Inflammatory macrophage treated with lipopolysaccharide for 4 hours (primary cell): ENCODE measurements around the gene FBP2.
"Not testable (repeated sequence)": the region's sequence is repeated elsewhere in the genome, so short reads cannot be mapped to it uniquely, and the experiment has no call there.

Experiments
- DNase-seq: peaks from one replicate; pipeline ENCODE4 v3.0.0-alpha.2; 2020

Gene FBP2

GRCh38 chr9:94554439-94555331 lies 38.9 kb downstream of the FBP2 start, which contains the start of gene PCAT7:
PCAT7 (plus strand) TSS chr9:94555083.
- DNase-seq: peak; percentile 36

- no peak for DNase-seq
These were observed 39.6 kb downstream of the FBP2 start for GRCh38 chr9:94554078-94554438.

- DNase-seq: no peak
These were observed 40.3 kb downstream of the FBP2 start for GRCh38 chr9:94553029-94553938.

- DNase-seq: no peak
These were observed 47.7 kb downstream of the FBP2 start for GRCh38 chr9:94545940-94546339.

GRCh38 chr9:94544335-94544734 lies 49.3 kb downstream of the FBP2 start:
- not testable (repeated sequence) for DNase-seq

GRCh38 chr9:94538908-94539307 lies 54.7 kb downstream of the FBP2 start:
- DNase-seq: no peak

- no peak for DNase-seq
These were observed 58.7 kb downstream of the FBP2 start for GRCh38 chr9:94534901-94535300.

- DNase-seq: no peak
These were observed 60.0 kb downstream of the FBP2 start for GRCh38 chr9:94533601-94534000.

- no peak for DNase-seq
These were observed 60.5 kb downstream of the FBP2 start for GRCh38 chr9:94533155-94533554.

GRCh38 chr9:94528886-94529285 lies 64.7 kb downstream of the FBP2 start:
- no peak for DNase-seq

- DNase-seq: no peak
These were observed 66.7 kb downstream of the FBP2 start for GRCh38 chr9:94526951-94527350.

GRCh38 chr9:94526271-94526670 lies 67.4 kb downstream of the FBP2 start:
- DNase-seq: no peak

GRCh38 chr9:94525396-94526035 lies 68.1 kb downstream of the FBP2 start:
- no peak for DNase-seq

- no peak for DNase-seq
These were observed 76.4 kb downstream of the FBP2 start for GRCh38 chr9:94517254-94517653.

- no peak for DNase-seq
These were observed 78.9 kb downstream of the FBP2 start for GRCh38 chr9:94514722-94515121.

- no peak for DNase-seq
These were observed 81.7 kb downstream of the FBP2 start for GRCh38 chr9:94511955-94512265.

GRCh38 chr9:94511134-94511954 lies 82.3 kb downstream of the FBP2 start:
- DNase-seq: no peak
